ENCODE measurements around the gene RPL27. TPM values are rescaled to one million over a fixed set of nuclear protein-coding genes. Genes with fewer than 3 reads are reported as not detected.

Gene RPL27
- total and polyA plus RNA-seq, 2 of the 13 experiments (the other 11 are each of a cell fraction or from before 2014, with no cell fraction given) = 1,585 to 5,840 TPM

DNA sequence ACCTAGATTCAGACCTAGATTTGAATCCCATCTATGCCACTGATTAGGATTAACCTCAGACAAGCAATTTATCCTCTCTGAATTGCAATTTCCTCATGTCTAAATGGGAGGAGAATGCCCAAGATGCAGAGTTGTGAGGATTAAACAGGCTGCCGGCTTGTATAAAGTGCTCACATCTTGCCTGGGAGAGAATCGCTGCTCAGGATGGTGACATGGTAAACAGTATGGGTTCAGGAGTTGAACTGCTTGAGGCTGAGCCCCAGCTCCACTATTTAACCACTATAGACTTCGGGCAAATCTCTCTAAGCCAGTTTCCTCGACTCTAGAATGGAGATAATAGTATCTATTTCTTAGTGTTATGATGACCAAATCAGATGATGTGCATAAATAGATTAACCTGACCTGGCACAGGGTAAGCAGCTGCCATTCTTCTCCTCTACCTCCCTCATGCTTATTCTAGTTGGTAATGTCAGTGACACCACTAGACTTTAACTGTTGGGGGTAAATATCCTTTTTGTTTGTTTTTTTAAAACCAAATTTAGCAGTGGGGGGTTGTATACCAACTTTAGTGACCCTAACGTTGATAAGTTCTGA is 732 bp upstream of the RPL27 start (continued):
- TF ChIP-seq ZNF441 (CRISPR knock-in tag; IDR thresholded peaks at IDR 0.05; ENCODE audit: borderline replicate concordance) (no peak), HOXD1 (CRISPR knock-in tag; IDR thresholded peaks at IDR 0.05) (no peak), FOXA1 (IDR thresholded peaks at IDR 0.05) (no peak), FOXA1 (CRISPR knock-in tag; IDR thresholded peaks at IDR 0.05) (peak; percentile 43; the same call in 1 of the 2 replicates), ZZZ3 (CRISPR knock-in tag; IDR thresholded peaks at IDR 0.05; ENCODE audit: borderline replicate concordance) (0 out of 2 replicates have a peak, but pooled peaks have one; percentile 33), ZNF383 (CRISPR knock-in tag; IDR thresholded peaks at IDR 0.05; ENCODE audit: borderline replicate concordance) (no peak), WIZ (CRISPR knock-in tag; IDR thresholded peaks at IDR 0.05) (no peak), FOXM1 (CRISPR knock-in tag; IDR thresholded peaks at IDR 0.05) (no peak), SMC3 (IDR thresholded peaks at IDR 0.05; ENCODE audit: low read length) (no peak), DZIP1 (CRISPR knock-in tag; IDR thresholded peaks at IDR 0.05) (no peak), RFXANK (CRISPR knock-in tag; IDR thresholded peaks at IDR 0.05) (peak; percentile 3; the same call in 1 of the 2 replicates), HOXA7 (CRISPR knock-in tag; IDR thresholded peaks at IDR 0.05) (no peak), MYNN (CRISPR knock-in tag; IDR thresholded peaks at IDR 0.05; ENCODE audit: low read depth) (no peak), THYN1 (CRISPR knock-in tag; IDR thresholded peaks at IDR 0.05; ENCODE audit: borderline replicate concordance, low read depth) (no peak), ZBTB3 (CRISPR knock-in tag; IDR thresholded peaks at IDR 0.05; ENCODE audit: borderline replicate concordance, low read depth) (no peak), FOXC1 (CRISPR knock-in tag; IDR thresholded peaks at IDR 0.05; ENCODE audit: borderline replicate concordance) (no peak), CEBPG (CRISPR knock-in tag; IDR thresholded peaks at IDR 0.05) (no peak), MIER3 (CRISPR knock-in tag; IDR thresholded peaks at IDR 0.05; ENCODE audit: borderline replicate concordance) (no peak), ZNF570 (CRISPR knock-in tag; IDR thresholded peaks at IDR 0.05; ENCODE audit: borderline replicate concordance) (no peak), ZNF782 (CRISPR knock-in tag; IDR thresholded peaks at IDR 0.05; ENCODE audit: borderline replicate concordance) (no peak), POLR2G (IDR thresholded peaks at IDR 0.05; ENCODE audit: low read depth, low read length) (no peak), ZNF282 (IDR thresholded peaks at IDR 0.05; ENCODE audit: partially characterized antibody) (no peak), ZFX (CRISPR knock-in tag; IDR thresholded peaks at IDR 0.05; ENCODE audit: low read depth) (no peak), ATF5 (CRISPR knock-in tag; IDR thresholded peaks at IDR 0.05; ENCODE audit: low read depth) (no peak), TCF12 (IDR thresholded peaks at IDR 0.05) (no peak), TCF12 (CRISPR knock-in tag; IDR thresholded peaks at IDR 0.05) (peak; percentile 42; the same call in 1 of the 2 replicates), KLF15 (CRISPR knock-in tag; IDR thresholded peaks at IDR 0.05; ENCODE audit: borderline replicate concordance) (no peak), DNMT3B (CRISPR knock-in tag; conservative IDR thresholded peaks at IDR 0.05) (no peak; the same call in 1 of the 2 replicates)

Measured in HepG2 (cell line).